Natural killer cell (primary cell): ENCODE results near the gene MTCP1. TPM values are rescaled to one million over a fixed set of nuclear protein-coding genes. Genes with fewer than 3 reads are reported as not detected.

ENCODE experiments used
- ATAC-seq, 3 donors: fragments of 150-1000 bp in 2 of 3; fragments of 200-7000 bp in 1 of 3; cut with Tn5 transposase; 1 replicate in 1 of 3; 2 replicates in 2 of 3; pipeline ENCODE4 v1.10.0; 2021; ENCODE audit warnings: mild to moderate bottlenecking in 2 of 3, moderate library complexity in 2 of 3
- DNase-seq, 2 donors: peaks; one replicate each; pipeline versions ENCODE4 v3.0.0 to v3.0.0-alpha.2; 2013 to 2021; ENCODE audit warnings: mixed read lengths in 1 of 2
- H3K27ac ChIP-seq: one replicate; pipeline ENCODE4 v1.5.1; 2013; ENCODE audit warnings: mild to moderate bottlenecking, low read length
- H3K27me3 ChIP-seq: one replicate; pipeline ENCODE4 v1.6.1; 2013; ENCODE audit warnings: low read length; ENCODE audit not compliant: control insufficient read depth, insufficient read depth
- H3K36me3 ChIP-seq: one replicate; pipeline ENCODE4 v1.6.1; 2013; ENCODE audit warnings: low read length; ENCODE audit not compliant: control insufficient read depth, insufficient read depth
- H3K4me1 ChIP-seq: one replicate; pipeline ENCODE4 v1.6.1; 2013; ENCODE audit warnings: low read length; ENCODE audit not compliant: control insufficient read depth, insufficient read depth
- H3K4me3 ChIP-seq: one replicate; pipeline ENCODE4 v1.5.1; 2013; ENCODE audit warnings: low read length
- H3K9me3 ChIP-seq: one replicate; pipeline ENCODE4 v1.6.1; 2013; ENCODE audit warnings: low read length; ENCODE audit not compliant: control insufficient read depth, insufficient read depth
- H3K27ac Mint-ChIP-seq, 2 donors: one replicate each; pipeline ENCODE4 v1.8.0; 2022; ENCODE audit warnings: mild to moderate bottlenecking in 2 of 2, mixed read lengths in 2 of 2, moderate library complexity in 1 of 2
- H3K27me3 Mint-ChIP-seq, 2 donors: one replicate each; pipeline ENCODE4 v1.8.0; 2022; ENCODE audit warnings: low read depth in 2 of 2, mixed read lengths in 2 of 2
- H3K36me3 Mint-ChIP-seq: one replicate; pipeline ENCODE4 v1.8.0; 2022; ENCODE audit warnings: mixed read lengths
- H3K4me1 Mint-ChIP-seq, 2 donors: one replicate each; pipeline ENCODE4 v1.8.0; 2022; ENCODE audit warnings: mixed read lengths in 2 of 2
- H3K4me3 Mint-ChIP-seq: one replicate; pipeline ENCODE4 v1.8.0; 2022; ENCODE audit warnings: mild to moderate bottlenecking, moderate library complexity, mixed read lengths
- H3K9me3 Mint-ChIP-seq, 2 donors: one replicate each; pipeline ENCODE4 v1.8.0; 2022; ENCODE audit warnings: mixed read lengths in 2 of 2
- WGBS: methylation state at CpG from one replicate; pipeline ENCODE4 v1.1.7; 2013; ENCODE audit warnings: missing lambda C conversion rate; ENCODE audit not compliant: insufficient coverage; 5-methylcytosine and 5-hydroxymethylcytosine counted together
- intact Hi-C: fragments of 100-400 bp; cut with micrococcal nuclease; formaldehyde crosslinking; loops from one replicate; pipeline ENCODE4 v1.14.2; 2022
- total RNA-seq, 4 donors: library from RNA; stranded (reverse); fragments of 120-200 nt in 1 of 4; gene quantifications; one replicate each; pipeline versions ENCODE4 v1.2.3 to v1.2.4, GENCODE V29; 2013 to 2022
- TF ChIP-seq, protein P1 (sequence below): fragments of 200-600 bp; IDR thresholded peaks from one replicate; pipeline ENCODE4 v1.8.0; 2022; ENCODE audit warnings: antibody characterized with exemption

The MTCP1 gene
- total RNA-seq, 3 donors from 2014 or later (not counting 1 experiment from before 2014, with no cell fraction given): 12.1 to 17.3 (median 14.0) TPM

DNA sequence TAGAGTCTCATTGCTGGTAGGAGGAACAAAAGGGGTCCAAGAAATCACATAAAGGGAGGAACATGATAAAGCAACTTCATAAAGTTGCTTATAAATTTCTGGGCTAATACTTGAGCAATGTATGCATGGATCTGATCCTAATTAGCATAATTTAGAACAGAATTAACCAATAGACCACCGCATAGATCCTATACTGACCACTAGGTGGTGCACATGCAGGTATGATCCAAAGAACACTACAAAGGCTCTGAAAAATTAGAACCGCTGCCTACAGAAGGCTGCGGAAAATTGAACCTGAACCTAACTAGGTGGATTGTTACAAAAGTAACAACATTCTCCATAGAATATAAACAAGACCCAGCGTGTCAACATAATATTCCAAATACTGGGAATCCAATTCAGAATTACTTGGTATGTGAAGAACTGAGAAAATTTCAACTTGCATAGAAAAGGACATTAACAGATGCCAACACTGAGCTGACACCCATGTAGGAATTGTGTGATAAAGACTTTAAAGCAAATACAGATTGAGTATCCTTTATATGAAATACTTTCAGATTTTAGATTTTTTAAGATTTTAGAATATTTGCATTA is 23.6 kb upstream of the MTCP1 start:
- no peaks in the 10 kb centered on the region for H3K36me3 Mint-ChIP-seq
- TF ChIP-seq, protein P1, sequence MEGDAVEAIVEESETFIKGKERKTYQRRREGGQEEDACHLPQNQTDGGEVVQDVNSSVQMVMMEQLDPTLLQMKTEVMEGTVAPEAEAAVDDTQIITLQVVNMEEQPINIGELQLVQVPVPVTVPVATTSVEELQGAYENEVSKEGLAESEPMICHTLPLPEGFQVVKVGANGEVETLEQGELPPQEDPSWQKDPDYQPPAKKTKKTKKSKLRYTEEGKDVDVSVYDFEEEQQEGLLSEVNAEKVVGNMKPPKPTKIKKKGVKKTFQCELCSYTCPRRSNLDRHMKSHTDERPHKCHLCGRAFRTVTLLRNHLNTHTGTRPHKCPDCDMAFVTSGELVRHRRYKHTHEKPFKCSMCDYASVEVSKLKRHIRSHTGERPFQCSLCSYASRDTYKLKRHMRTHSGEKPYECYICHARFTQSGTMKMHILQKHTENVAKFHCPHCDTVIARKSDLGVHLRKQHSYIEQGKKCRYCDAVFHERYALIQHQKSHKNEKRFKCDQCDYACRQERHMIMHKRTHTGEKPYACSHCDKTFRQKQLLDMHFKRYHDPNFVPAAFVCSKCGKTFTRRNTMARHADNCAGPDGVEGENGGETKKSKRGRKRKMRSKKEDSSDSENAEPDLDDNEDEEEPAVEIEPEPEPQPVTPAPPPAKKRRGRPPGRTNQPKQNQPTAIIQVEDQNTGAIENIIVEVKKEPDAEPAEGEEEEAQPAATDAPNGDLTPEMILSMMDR: peak; percentile 45
- Histone ChIP-seq H3K27ac (no peak overlapping the region), H3K9me3 (no peaks in the 10 kb centered on the region), H3K4me3 (no peak overlapping the region), H3K36me3 (peaks cover 12% of the 10 kb centered on the region), H3K27me3 (no peaks in the 10 kb centered on the region), H3K4me1 (no peaks in the 10 kb centered on the region)
- intact Hi-C loops: no loop called here
- no peak overlapping the region for H3K27ac Mint-ChIP-seq
- ATAC-seq: peak in 2 of 3 donors; percentile 69
- H3K4me1 Mint-ChIP-seq: no peaks in the 10 kb centered on the region
- no peaks in the 10 kb centered on the region for H3K9me3 Mint-ChIP-seq
- DNase-seq: peak in 1 of 2 donors; percentile 72
- no peaks in the 10 kb centered on the region for H3K27me3 Mint-ChIP-seq
- no peak overlapping the region for H3K4me3 Mint-ChIP-seq
- 47% methylated on average over 2 of the region's 4 CpGs for WGBS

DNA sequence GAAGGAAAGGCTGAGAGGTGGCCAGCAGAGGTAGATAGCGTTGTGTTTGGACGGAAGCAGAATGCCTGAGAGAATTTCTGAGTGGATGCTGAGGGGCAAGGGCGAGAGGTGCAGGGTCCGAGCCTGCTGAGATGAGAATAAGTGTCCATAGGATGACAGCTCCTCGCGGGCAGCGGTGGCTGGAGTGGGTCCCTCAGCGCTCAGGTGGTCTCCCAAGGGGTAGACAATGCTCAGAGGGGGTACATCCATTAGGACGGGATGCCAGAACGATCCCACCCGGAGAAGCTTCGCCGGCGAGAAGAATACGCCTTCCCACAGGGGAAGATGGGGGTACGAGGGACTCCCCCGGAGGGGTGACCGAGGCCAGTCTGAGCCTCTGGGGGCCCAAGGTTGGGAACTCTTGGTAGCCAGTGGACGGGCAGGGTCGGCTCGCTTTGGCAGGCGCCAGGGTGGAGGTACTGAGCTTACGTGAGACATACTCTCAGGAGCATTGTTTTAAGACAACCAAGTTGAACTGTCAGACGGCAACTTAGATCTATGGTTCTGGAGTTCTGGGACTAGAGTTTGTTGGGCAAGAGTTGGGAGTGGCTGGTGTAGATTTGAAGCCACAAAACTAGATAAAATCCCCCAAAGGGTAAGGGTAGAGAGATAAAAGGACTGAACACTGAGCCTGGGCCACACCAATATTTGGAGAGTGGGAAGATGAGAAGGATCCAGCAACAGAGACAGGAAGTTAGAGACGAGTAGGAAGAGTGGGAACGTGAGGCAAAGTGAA is 16.2 kb upstream of the MTCP1 start:
- WGBS: 96% methylated on average over 26 of the region's 26 CpGs

DNA sequence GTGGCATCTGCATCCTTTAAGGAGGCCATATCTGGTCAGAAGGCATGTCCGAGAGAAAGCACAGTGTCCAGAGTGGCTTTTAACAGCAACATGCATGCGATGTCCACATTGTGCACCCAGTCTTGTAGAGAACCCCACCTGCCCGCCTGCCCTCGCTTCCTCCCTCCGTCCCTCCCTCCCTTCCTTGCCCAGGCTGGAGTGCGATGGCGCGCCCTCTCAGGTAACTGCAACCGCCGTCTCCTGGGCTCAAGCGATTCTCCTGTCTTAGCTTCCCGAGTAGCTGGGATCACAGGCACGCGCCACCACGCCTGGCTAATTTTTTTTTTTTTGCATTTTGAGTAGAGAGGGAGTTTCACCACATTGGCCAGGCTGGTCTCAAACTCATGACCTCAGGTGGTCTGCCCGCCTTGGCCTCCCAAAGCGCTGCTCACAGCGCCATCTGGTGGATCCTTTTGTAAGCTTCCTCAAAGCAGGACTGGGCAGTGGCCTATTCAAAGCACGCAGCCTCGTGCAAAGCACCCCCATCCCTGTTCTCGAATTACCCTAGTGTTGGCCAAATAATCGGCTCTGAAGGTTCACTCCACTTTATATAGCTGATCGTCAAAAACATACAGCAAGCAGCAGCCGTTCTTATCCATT is 15.4 kb upstream of the MTCP1 start:
- ATAC-seq (peak in 1 of 3 donors; percentile 53), DNase-seq (peak; percentile 17 to 70)
- Mint-ChIP-seq H3K4me1 (no peaks in the 10 kb centered on the region), H3K4me3 (no peak overlapping the region), H3K9me3 (no peaks in the 10 kb centered on the region), H3K27me3 (no peaks in the 10 kb centered on the region), H3K36me3 (no peaks in the 10 kb centered on the region), H3K27ac (no peak overlapping the region)
- intact Hi-C loops: no loop called here
- H3K4me1 ChIP-seq: no peaks in the 10 kb centered on the region
- H3K9me3 ChIP-seq: no peaks in the 10 kb centered on the region
- no peak overlapping the region for H3K4me3 ChIP-seq
- TF ChIP-seq, protein P1: peak; percentile 26
- peaks cover 12% of the 10 kb centered on the region for H3K36me3 ChIP-seq
- 95% methylated on average over 24 of the region's 24 CpGs for WGBS
- no peaks in the 10 kb centered on the region for H3K27me3 ChIP-seq
- no peak overlapping the region for H3K27ac ChIP-seq

More for the DNA sequence above, 16.2 kb upstream of the MTCP1 start:
- no peaks in the 10 kb centered on the region for H3K4me1 ChIP-seq
- DNase-seq (no peak), ATAC-seq (no peak)
- no peaks in the 10 kb centered on the region for H3K27me3 ChIP-seq
- TF ChIP-seq, protein P1: no peak
- Mint-ChIP-seq H3K4me1 (no peaks in the 10 kb centered on the region), H3K36me3 (no peaks in the 10 kb centered on the region), H3K27ac (peak overlapping the region in 1 of 2 donors; percentile 13), H3K9me3 (no peaks in the 10 kb centered on the region), H3K27me3 (no peaks in the 10 kb centered on the region), H3K4me3 (no peak overlapping the region)
- H3K27ac ChIP-seq: no peak overlapping the region
- intact Hi-C loops: no loop called here
- no peak overlapping the region for H3K4me3 ChIP-seq
- no peaks in the 10 kb centered on the region for H3K9me3 ChIP-seq
- peaks cover 12% of the 10 kb centered on the region for H3K36me3 ChIP-seq
